Panc1 (cell line): ENCODE results near the gene C5orf24. TPM values are rescaled to one million over a fixed set of nuclear protein-coding genes. Genes with fewer than 3 reads are reported as not detected.
A peak's percentile ranks its signal among the peaks of the same experiment; 100 is the strongest.

Experiments
- ATAC-seq: fragments of 200-7000 bp; cut with Tn5 transposase; 2 replicates; pipeline ENCODE4 v1.9.1; 2020; ENCODE audit warnings: mild to moderate bottlenecking, moderate library complexity
- BruUV-seq: library from RNA; stranded (reverse); fragments of 400-500 nt; replicated peaks from 2 replicates; lab custom pipeline; 2021; lab: Mats Ljungman, UMichigan
- CTCF ChIA-PET: fragments of 300-600 bp; sonication (Branson Sonifier 250); formaldehyde crosslinking; loops from one replicate; lab custom pipeline; 2022; ENCODE audit warnings: antibody characterized with exemption; lab: Charles Lee
- POLR2A ChIA-PET: fragments of 300-600 bp; sonication (Branson Sonifier 250); formaldehyde crosslinking; loops from one replicate; lab custom pipeline; 2022; ENCODE audit warnings: antibody characterized with exemption; lab: Charles Lee
- DNase-seq: peaks from one replicate; pipeline ENCODE4 v3.0.0-alpha.2; 2010; ENCODE audit warnings: low read depth, low spot score
- H3K27ac ChIP-seq: 2 replicates; pipeline ENCODE4 v1.5.1; 2011; ENCODE audit warnings: mild to moderate bottlenecking, low read length, inconsistent platforms
- H3K27me3 ChIP-seq: fragments of 200-500 bp; sonication (Bioruptor generic); 2 replicates; pipeline ENCODE4 v1.6.0; 2014; ENCODE audit warnings: low read length, inconsistent platforms; ENCODE audit not compliant: control insufficient read depth, insufficient read depth
- H3K36me3 ChIP-seq: fragments of 200-500 bp; sonication (Bioruptor generic); 2 replicates; pipeline ENCODE4 v1.5.1; 2014; ENCODE audit warnings: inconsistent platforms, mild to moderate bottlenecking, low read length, moderate library complexity; ENCODE audit not compliant: control insufficient read depth, insufficient read depth
- H3K4me1 ChIP-seq: 2 replicates; pipeline ENCODE4 v1.5.1; 2011; ENCODE audit warnings: inconsistent platforms, mild to moderate bottlenecking, low read length, moderate library complexity; ENCODE audit not compliant: control insufficient read depth, insufficient read depth
- H3K4me3 ChIP-seq, 2 experiments: 2 replicates each; pipeline ENCODE4 v1.5.1; 2011 to 2012; ENCODE audit warnings: low read depth in 2 of 2, low read length in 2 of 2, mild to moderate bottlenecking in 2 of 2, inconsistent platforms in 1 of 2, moderate library complexity in 1 of 2
- H3K9me3 ChIP-seq: fragments of 200-500 bp; sonication (Bioruptor generic); 2 replicates; pipeline ENCODE4 v1.5.1; 2014; ENCODE audit warnings: low read depth, mild to moderate bottlenecking, inconsistent platforms, low read length, moderate library complexity; ENCODE audit not compliant: control insufficient read depth, insufficient read depth
- CTCF ChIP-seq: fragments of 450-650 bp; IDR thresholded peaks from 2 replicates; pipeline ENCODE4 v1.5.1; 2017; ENCODE audit warnings: mild to moderate bottlenecking
- POLR2AphosphoS5 ChIP-seq: IDR thresholded peaks from 2 replicates; pipeline ENCODE4 v1.6.1; 2012; ENCODE audit warnings: mild to moderate bottlenecking, low read depth, low read length, moderate library complexity
- SIN3A ChIP-seq: IDR thresholded peaks from 2 replicates; pipeline ENCODE4 v1.6.1; 2012; ENCODE audit warnings: low read depth, mild to moderate bottlenecking, low read length, moderate library complexity, borderline replicate concordance; ENCODE audit not compliant: insufficient read depth
- TCF7L2 ChIP-seq: IDR thresholded peaks from 2 replicates; pipeline ENCODE4 v1.6.1; 2011; ENCODE audit warnings: mild to moderate bottlenecking, low read depth, low read length, inconsistent platforms
- in situ Hi-C: cut with HindIII; loops from 2 replicates; pipeline ENCODE4 v1.10.0; 2016; ENCODE audit warnings: low sequenced_read_pairs, low pct_unique_long_range_greater_than_20kb
- intact Hi-C: fragments of 100-400 bp; cut with micrococcal nuclease; formaldehyde crosslinking; loops from one replicate; pipeline ENCODE4 v1.10.0; 2022; ENCODE audit not compliant: unreplicated experiment
- total RNA-seq: library from RNA; stranded (reverse); gene quantifications from one replicate; pipeline ENCODE4 v1.2.1, GENCODE V29; 2021; ENCODE audit not compliant: unreplicated experiment
- TF ChIP-seq, protein P1 (sequence below), 2 experiments: IDR thresholded peaks; 2 replicates each; pipeline ENCODE4 v1.6.1; 2011 to 2012; ENCODE audit warnings: low read depth in 2 of 2, control low read depth in 1 of 2, low read length in 1 of 2, mild to moderate bottlenecking in 1 of 2, moderate library complexity in 1 of 2; ENCODE audit not compliant: insufficient read depth in 1 of 2

C5orf24 gene
- total RNA-seq, 1 experiment from 2014 or later = 51.7 TPM

GRCh38 chr5:134864707-134865106, 18.9 kb downstream of the C5orf24 start:
- intact Hi-C loops = no loop called here
- Histone ChIP-seq H3K4me1 (no peaks in the 10 kb centered on the region), H3K27ac (no peak overlapping the region), H3K4me3 (no peak overlapping the region), H3K36me3 (no peaks in the 10 kb centered on the region), H3K9me3 (no peaks in the 10 kb centered on the region), H3K27me3 (no peaks in the 10 kb centered on the region)
- POLR2A ChIA-PET = no interaction called here
- in situ Hi-C loops = no loop called here
- no TSS peak for BruUV-seq
- TF ChIP-seq SIN3A (no peak), TCF7L2 (no peak), POLR2AphosphoS5 (no peak), CTCF (no peak)
- TF ChIP-seq, protein P1, sequence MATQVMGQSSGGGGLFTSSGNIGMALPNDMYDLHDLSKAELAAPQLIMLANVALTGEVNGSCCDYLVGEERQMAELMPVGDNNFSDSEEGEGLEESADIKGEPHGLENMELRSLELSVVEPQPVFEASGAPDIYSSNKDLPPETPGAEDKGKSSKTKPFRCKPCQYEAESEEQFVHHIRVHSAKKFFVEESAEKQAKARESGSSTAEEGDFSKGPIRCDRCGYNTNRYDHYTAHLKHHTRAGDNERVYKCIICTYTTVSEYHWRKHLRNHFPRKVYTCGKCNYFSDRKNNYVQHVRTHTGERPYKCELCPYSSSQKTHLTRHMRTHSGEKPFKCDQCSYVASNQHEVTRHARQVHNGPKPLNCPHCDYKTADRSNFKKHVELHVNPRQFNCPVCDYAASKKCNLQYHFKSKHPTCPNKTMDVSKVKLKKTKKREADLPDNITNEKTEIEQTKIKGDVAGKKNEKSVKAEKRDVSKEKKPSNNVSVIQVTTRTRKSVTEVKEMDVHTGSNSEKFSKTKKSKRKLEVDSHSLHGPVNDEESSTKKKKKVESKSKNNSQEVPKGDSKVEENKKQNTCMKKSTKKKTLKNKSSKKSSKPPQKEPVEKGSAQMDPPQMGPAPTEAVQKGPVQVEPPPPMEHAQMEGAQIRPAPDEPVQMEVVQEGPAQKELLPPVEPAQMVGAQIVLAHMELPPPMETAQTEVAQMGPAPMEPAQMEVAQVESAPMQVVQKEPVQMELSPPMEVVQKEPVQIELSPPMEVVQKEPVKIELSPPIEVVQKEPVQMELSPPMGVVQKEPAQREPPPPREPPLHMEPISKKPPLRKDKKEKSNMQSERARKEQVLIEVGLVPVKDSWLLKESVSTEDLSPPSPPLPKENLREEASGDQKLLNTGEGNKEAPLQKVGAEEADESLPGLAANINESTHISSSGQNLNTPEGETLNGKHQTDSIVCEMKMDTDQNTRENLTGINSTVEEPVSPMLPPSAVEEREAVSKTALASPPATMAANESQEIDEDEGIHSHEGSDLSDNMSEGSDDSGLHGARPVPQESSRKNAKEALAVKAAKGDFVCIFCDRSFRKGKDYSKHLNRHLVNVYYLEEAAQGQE (IDR thresholded peaks at IDR 0.05; ENCODE audit: insufficient read depth in 1 of 2, low read depth in 2 of 2, low read length in 1 of 2) = no peak
- CTCF ChIA-PET = no interaction called here
- no peak for DNase-seq
- no peak for ATAC-seq

DNA sequence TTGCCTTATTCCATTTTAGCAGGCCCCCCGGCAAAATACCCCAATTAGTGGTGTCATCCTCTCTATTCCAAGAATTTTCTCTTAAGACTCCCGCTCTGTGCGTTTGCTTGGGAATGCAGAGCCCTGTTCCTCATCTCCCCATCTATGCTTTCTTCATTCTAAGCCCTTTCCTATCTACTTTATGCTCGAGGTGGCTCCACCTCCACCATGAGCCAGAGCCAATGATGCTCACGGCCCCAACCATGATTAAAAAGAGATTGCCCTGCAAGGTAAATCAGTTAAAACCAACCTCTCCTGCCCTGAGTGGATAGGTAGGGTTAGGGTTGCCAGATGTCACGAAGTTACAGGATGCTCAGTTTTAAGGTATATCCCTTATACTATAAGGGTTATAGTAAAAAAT, 27.7 kb downstream of the C5orf24 start:
- TF ChIP-seq POLR2AphosphoS5 (no peak), SIN3A (no peak), CTCF (no peak), TCF7L2 (no peak)
- TF ChIP-seq, protein P1 (IDR thresholded peaks at IDR 0.05; ENCODE audit: insufficient read depth in 1 of 2, low read depth in 2 of 2, low read length in 1 of 2) = no peak
- DNase-seq (no peak), ATAC-seq (no peak)
- in situ Hi-C loops = no loop called here
- Histone ChIP-seq H3K36me3 (no peaks in the 10 kb centered on the region), H3K27ac (peak overlapping the region; percentile 97), H3K4me3 (peak overlapping the region; percentile 72 to 74), H3K4me1 (peaks cover 14% of the 10 kb centered on the region), H3K9me3 (no peaks in the 10 kb centered on the region), H3K27me3 (no peaks in the 10 kb centered on the region)
- POLR2A ChIA-PET = no interaction called here
- BruUV-seq = no TSS peak
- CTCF ChIA-PET = interaction anchor here (0.7 kb wide), 1 partner anchor 24 kb away, joined by 3 read pairs; no protein-coding TSS in a partner anchor
- intact Hi-C loops = no loop called here
